Stimulated activated naive CD8-positive, alpha-beta T cell treated with anti-CD3 and anti-CD28 coated beads, Interleukin-15, Interleukin-2, amounts not matched to agents 100 ng/mL and 50 ng/mL, for 24 hours (primary cell): ENCODE measurements around the gene FCGR2B.
"Not testable (repeated sequence)": the region's sequence is repeated elsewhere in the genome, so short reads cannot be mapped to it uniquely, and the experiment has no call there.

Experiments used
- H3K27ac Mint-ChIP-seq: one replicate; pipeline ENCODE4 v1.8.0; 2021; ENCODE audit warnings: mild to moderate bottlenecking, mixed read lengths
- H3K27me3 Mint-ChIP-seq: one replicate; pipeline ENCODE4 v1.8.0; 2021; ENCODE audit warnings: mixed read lengths
- H3K36me3 Mint-ChIP-seq: one replicate; pipeline ENCODE4 v1.8.0; 2021; ENCODE audit warnings: low read depth, mixed read lengths
- H3K4me1 Mint-ChIP-seq: one replicate; pipeline ENCODE4 v1.8.0; 2021; ENCODE audit warnings: low read depth, mixed read lengths
- H3K4me3 Mint-ChIP-seq: one replicate; pipeline ENCODE4 v1.8.0; 2021; ENCODE audit warnings: mild to moderate bottlenecking, mixed read lengths
- H3K9me3 Mint-ChIP-seq: one replicate; pipeline ENCODE4 v1.8.0; 2021; ENCODE audit warnings: mixed read lengths

Gene FCGR2B

DNA sequence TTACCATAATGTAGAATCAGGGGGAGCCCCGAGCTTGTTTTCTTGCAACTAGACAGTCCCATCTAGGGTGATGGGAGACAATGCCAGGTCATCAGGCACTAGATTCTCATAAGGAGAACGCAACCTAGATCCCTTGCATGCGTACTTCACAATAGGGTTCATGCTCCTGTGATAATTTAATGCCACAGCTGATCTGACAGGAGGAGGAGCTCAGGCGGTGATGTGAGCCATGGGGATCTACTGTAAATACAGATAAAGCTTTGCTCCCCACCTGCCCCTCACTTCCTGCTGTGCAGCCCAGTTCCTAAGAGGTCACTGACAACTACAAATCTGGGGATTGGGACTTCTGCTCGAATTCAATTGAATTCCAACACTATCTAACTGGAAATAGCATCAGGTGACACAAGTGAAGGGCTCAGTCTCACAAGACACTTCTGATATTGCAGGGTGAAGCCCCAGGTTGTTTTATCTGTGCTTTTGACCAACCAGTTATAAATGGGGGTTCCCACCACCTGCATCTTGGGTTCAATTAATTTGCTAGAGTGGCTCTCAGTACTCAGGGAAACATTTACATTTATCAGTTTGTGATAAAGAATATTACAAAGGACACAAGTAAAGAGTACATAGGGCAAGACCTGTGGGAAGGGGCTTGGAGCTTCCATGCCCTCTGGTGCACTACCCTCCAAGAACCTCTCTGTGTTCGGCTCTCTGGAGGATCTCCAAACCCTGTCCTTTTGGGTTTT is 24.5 kb upstream of the FCGR2B start:
- not testable (repeated sequence) for H3K27ac Mint-ChIP-seq, H3K36me3 Mint-ChIP-seq, H3K27me3 Mint-ChIP-seq, H3K4me3 Mint-ChIP-seq, H3K9me3 Mint-ChIP-seq
- H3K4me1 Mint-ChIP-seq, result peaks cover 28% of the 10 kb centered on the region

DNA sequence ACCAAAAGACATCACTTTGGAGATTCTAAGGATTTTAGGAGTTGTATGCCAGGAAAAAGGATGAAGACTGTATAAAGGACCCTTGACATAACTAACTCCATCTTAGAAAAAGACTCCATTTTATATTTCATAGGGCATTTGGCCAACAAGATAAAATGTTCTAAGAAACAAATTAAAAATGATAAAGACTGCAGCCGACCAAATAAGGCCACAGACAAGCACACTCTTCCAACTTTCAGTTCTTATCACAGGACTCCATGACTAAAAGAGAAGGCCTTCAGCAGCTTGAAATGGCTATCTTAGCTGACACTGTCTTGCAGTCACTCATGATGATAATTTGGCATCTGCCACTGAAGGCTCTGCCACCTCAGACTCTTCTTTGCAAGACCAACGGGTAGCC is 23.7 kb upstream of the FCGR2B start:
- not testable (repeated sequence) for H3K27ac Mint-ChIP-seq, H3K9me3 Mint-ChIP-seq, H3K27me3 Mint-ChIP-seq, H3K4me3 Mint-ChIP-seq, H3K36me3 Mint-ChIP-seq
- peaks cover 29% of the 10 kb centered on the region for H3K4me1 Mint-ChIP-seq

DNA sequence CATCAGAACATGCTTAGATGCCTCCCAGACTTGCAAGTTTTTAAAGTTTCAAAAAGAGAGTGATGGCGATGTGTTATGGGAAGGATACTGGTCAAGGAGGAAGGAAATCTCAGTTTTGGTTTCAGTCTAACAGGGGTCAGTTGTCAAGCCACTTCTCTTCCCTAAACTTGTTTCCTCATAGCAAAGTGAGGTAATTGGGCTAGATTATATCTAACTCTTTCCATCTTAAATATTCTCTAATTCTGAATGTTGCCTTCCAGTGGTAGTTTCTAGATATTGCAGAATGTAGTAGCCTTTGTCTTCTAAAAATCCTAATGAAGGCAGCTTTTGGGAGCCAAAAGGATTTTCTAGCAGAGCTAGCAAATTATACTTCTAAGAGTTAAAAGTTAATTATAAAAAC is 20.2 kb upstream of the FCGR2B start:
- peaks cover 15% of the 10 kb centered on the region for H3K4me1 Mint-ChIP-seq
- peaks cover 13% of the 10 kb centered on the region for H3K27me3 Mint-ChIP-seq
- H3K27ac Mint-ChIP-seq, H3K36me3 Mint-ChIP-seq, H3K9me3 Mint-ChIP-seq, H3K4me3 Mint-ChIP-seq: not testable (repeated sequence)

DNA sequence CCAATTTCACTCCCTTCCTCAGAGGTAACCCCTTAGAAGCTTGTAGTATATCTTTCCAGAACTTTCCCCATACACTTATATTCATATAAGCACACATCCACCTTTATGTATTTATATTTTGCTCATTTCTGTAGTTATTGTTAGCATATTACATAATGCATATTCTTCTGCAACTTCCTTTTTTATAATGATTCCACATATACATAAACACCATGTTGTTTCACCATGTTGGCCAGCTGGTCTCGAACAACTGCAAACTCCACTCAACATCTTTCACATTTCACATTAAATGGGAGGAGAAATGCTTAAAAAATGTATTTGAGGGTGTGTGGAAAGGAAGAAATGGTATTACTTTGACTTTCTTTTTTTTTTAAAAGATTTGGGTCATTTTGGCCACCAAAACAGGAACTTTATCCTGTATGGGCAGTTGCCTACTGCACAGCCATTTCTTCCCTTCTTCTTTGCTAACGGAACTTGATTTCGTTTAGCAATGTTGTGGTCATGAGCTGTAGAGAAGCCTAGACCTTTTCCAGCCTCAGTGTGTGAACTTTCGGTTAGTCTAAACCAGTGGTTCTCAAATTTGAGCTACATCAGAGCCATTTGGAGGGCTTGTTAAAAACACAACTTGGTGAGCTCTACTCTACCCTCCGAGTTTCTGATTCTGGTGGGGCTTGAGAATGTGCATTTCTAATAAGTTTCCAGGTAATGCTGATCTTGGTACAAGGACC is 19.3 kb upstream of the FCGR2B start:
- not testable (repeated sequence) for H3K4me3 Mint-ChIP-seq, H3K27ac Mint-ChIP-seq, H3K9me3 Mint-ChIP-seq, H3K36me3 Mint-ChIP-seq
- peaks cover 17% of the 10 kb centered on the region for H3K4me1 Mint-ChIP-seq
- H3K27me3 Mint-ChIP-seq, result peaks cover 14% of the 10 kb centered on the region

DNA sequence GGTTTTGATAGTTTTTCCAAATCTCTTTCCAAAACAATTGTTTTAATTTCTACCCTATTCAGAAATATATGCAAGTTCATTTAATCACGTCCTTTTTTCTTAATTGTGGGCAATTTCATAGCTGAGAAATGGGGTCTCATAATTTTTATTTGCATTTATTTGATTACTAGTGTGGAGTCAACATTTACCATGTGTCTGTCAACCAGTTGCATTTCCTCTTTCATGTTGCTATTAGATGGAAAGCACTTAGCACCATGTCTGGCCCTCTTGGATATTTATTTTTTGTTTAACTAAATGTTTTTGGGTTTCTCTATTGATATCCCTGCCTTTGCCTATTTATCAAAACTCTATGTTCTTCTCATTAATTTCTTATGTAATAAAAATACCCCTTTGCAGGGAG is 18.1 kb upstream of the FCGR2B start:
- H3K9me3 Mint-ChIP-seq, H3K4me3 Mint-ChIP-seq, H3K36me3 Mint-ChIP-seq, H3K27ac Mint-ChIP-seq: not testable (repeated sequence)
- Mint-ChIP-seq H3K4me1 (peaks cover 17% of the 10 kb centered on the region), H3K27me3 (peaks cover 20% of the 10 kb centered on the region)

DNA sequence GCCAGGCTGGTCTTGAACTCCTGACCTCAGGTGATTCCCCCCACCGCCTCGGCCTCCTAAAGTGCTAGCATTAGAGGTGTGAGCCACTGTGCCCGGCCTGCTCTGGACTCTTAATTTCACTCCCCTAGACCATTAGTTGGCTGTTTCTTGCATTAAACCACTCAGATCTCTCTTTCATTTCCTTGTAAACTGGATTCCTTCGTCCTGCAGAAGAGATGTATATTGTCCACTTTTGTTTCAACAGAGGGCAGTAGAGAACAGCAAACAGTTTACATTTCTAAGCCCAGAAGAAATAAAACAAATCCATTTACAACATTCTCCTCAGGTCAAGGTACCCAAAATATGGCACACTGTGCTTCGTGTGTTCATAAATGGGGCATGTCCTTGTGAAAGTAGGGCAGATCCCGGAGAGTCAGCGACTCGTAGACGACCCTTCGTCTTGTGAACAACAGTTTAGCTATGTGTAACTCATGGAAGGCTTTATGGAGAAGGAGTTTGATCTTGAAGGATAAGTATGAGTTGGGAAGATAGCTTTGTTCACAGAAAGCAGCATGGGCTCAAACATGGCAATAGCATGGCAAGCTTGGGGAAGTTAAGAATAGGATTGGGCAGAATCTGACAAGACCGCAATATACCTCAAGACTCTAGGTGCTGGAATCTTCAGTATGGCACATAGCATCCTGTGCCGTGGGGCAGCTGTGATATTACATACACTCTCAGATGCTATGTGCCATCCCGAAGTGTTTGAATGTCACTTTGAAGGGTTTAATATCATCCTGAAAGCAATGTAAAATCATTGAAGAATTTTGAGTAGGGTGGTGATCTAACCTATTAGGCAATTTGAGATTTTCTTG is 15.2 kb upstream of the FCGR2B start:
- peaks cover 30% of the 10 kb centered on the region for H3K27me3 Mint-ChIP-seq
- not testable (repeated sequence) for H3K36me3 Mint-ChIP-seq, H3K4me1 Mint-ChIP-seq, H3K9me3 Mint-ChIP-seq, H3K4me3 Mint-ChIP-seq, H3K27ac Mint-ChIP-seq

DNA sequence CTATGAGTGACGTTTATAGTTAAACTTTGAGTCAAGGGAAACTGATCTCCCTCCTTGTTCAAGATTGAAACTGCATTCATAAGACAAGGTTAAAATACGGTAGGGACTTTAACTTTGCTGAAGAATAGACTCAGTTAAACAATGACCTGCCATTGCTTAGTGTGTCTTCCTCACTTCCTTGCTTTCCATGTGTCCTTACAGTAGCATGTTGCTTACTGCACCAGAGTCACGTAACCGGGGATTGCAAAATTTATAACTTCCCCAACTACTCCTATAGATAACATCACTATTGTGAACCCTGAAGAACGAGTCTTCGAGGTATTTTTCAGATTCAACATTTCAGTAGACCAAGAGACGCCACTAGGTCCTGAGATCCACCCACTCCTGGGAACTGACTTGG is 9.4 kb upstream of the FCGR2B start:
- peaks cover 18% of the 10 kb centered on the region for H3K27me3 Mint-ChIP-seq
- not testable (repeated sequence) for H3K9me3 Mint-ChIP-seq, H3K36me3 Mint-ChIP-seq, H3K4me1 Mint-ChIP-seq, H3K27ac Mint-ChIP-seq, H3K4me3 Mint-ChIP-seq

DNA sequence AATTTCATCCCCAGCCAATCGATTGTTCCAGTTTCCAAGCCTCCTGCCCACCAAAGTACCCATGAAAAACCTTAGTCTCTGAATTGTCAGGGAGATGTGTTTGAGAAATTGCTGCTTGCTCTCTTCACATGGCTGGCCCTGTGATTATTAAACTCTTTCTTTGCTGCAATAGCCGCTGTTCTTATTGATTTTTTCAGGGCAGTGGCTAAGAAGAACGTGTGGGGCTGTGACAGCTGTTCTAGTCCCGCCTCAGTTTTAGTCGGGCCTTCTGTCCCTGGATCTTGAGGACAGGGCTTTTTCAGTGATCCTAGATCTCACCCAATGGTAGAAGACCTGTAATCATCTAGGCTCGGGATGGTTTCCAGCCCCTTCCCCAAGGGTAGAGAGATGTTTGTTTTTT is 9.0 kb upstream of the FCGR2B start:
- not testable (repeated sequence) for H3K9me3 Mint-ChIP-seq, H3K4me3 Mint-ChIP-seq, H3K36me3 Mint-ChIP-seq, H3K4me1 Mint-ChIP-seq, H3K27ac Mint-ChIP-seq
- H3K27me3 Mint-ChIP-seq, result peaks cover 17% of the 10 kb centered on the region

DNA sequence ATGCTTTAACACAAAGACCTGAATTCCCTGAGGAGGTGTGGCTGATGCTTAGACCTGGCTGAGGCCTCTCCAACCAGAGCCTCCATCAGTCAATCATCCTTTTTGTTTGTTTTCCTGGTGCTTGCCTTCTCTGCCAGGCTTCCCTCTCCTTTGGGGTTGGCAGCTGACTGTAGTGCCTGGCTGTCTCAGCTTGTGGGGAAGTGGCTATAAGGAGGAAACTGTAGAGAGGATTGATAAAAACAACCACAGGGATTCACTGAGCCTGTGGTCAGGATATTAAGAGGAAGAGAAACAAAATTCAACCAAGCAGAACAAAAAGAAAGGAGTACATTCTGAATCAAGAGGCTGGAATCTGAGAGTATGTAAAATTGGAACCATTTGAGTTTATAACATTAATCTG is 4.4 kb upstream of the FCGR2B start:
- not testable (repeated sequence) for H3K4me3 Mint-ChIP-seq, H3K27ac Mint-ChIP-seq, H3K4me1 Mint-ChIP-seq, H3K36me3 Mint-ChIP-seq, H3K27me3 Mint-ChIP-seq, H3K9me3 Mint-ChIP-seq

DNA sequence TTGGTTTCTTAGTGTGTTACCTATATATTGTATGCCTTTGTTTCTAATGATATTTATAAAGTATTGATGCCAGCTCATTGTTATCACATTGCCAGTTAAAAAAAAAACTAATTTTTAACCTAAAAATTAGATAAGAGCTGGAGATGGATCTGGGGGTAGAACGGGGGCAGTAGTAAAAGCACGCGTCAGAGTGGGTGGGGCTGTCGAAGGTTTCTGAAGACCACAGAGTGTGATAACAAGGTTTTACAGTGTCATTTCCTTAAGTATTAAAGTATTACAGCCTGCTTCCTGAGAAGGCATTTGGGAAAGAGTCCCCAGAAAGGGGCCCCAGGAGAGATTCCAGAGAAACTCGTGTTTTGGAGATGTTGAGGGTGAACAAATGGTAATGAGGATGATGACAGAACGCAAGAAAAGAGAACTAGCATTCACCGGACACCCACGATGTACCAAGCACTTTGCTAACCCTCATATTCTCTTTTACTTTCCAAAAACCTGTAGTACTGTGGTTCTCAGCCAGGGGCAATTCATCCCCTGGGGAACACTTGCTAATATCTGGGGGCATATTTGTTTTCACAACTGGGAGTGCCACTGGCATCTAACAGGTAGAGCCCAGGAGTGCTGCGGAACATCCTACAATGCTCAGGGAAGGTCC is 1.2 kb upstream of the FCGR2B start:
- H3K27ac Mint-ChIP-seq, H3K36me3 Mint-ChIP-seq, H3K4me1 Mint-ChIP-seq, H3K27me3 Mint-ChIP-seq, H3K4me3 Mint-ChIP-seq, H3K9me3 Mint-ChIP-seq: not testable (repeated sequence)

DNA sequence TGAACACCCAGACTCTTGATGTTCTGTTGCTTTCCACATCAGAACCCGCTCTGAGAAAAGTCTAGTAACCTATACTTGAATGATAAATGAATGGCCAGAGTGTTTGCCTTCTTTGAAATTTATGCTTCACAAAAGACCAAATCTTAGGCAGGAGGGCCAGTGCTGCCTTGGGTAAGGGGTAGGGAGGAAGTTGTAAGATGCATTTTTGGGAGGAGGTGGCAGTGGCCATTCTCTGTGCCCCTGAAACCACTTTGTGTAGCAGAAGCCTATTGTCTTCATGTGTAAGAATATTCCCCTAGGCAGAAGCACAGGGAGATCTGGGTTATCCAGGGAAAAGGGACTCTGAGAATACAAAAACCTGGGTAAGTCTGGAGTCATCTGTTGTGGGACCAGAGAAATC is 626 bp downstream of the FCGR2B start:
- not testable (repeated sequence) for H3K27ac Mint-ChIP-seq, H3K4me3 Mint-ChIP-seq, H3K4me1 Mint-ChIP-seq, H3K27me3 Mint-ChIP-seq, H3K9me3 Mint-ChIP-seq, H3K36me3 Mint-ChIP-seq

DNA sequence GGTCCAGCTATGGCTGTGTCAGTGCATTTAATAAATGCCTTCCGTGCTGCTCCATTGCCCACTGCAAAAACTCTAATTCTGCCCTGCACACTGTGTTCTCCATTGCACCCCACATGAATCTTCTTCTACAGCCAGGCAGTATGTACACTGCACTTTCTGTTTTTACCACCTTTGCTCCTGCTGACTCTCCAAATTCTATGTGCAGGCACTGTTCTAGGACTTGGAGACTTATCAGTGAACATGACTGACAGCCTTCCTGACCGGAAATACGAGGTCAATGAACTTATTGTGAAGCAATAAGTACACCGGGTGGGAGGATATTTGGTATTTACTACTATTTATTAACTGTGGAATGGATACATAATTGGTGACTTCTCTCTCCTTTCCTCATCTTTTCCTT is 1.7 kb downstream of the FCGR2B start:
- not testable (repeated sequence) for H3K9me3 Mint-ChIP-seq, H3K4me1 Mint-ChIP-seq, H3K36me3 Mint-ChIP-seq, H3K27ac Mint-ChIP-seq, H3K4me3 Mint-ChIP-seq, H3K27me3 Mint-ChIP-seq

DNA sequence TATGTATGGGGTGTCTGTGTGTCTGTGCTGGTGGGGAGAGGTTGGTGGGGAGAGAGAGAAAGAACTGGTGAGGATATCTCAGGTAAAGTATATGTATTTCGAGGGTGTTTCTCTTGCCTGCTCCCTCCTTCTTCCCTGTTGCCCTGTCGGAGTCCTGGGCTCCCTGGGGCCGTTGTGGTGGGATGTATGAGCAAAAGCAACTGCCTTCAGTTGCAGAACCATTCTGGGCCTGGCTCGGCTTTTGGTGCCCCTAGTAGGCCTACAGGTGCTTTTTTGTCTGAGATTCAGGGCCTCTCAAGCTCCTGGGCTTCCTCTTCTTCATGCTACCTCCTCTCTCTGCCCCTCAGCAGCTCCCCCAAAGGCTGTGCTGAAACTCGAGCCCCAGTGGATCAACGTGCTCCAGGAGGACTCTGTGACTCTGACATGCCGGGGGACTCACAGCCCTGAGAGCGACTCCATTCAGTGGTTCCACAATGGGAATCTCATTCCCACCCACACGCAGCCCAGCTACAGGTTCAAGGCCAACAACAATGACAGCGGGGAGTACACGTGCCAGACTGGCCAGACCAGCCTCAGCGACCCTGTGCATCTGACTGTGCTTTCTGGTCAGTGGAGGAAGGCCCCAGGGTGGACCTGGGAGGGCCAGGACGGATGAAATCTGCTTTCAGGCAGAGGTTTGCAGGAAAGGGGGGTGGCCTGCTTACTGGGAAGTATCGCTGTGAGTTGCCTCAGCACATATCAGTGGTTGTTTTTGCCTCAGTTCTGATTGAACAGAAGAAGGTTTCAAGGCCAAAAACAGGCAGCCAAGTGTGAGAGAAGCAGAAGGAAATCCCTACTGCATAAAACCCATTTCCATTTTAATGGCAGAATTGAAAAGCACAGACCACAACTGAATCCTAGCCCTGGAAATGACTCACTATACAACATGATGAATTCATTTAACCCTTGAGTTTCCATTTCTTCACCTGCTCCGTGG is 8.4 kb downstream of the FCGR2B start:
- not testable (repeated sequence) for H3K27me3 Mint-ChIP-seq, H3K4me3 Mint-ChIP-seq, H3K36me3 Mint-ChIP-seq, H3K9me3 Mint-ChIP-seq
- peaks cover 15% of the 10 kb centered on the region for H3K4me1 Mint-ChIP-seq
- H3K27ac Mint-ChIP-seq, result peak overlapping the region; percentile 45

DNA sequence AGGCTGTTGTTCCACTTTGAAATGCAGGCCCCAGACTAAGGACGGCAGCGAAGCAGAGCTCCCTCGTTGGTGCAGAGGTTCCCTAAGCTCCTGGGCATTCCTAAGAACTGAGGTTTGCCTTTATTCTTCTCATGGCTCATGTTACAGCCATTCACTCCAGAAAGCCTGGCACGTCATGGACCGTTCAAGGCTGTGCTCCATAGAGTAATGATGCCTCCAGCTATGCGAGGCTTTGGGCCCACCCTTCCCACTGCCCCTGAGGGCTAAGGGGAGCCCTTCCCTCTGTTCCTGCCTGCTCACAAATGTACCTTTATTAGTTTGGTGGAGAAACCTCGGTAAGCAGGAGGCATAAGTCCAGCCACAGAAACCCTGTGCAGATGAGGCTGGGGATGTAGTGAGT is 10.5 kb downstream of the FCGR2B start:
- H3K4me3 Mint-ChIP-seq, H3K27ac Mint-ChIP-seq, H3K36me3 Mint-ChIP-seq, H3K27me3 Mint-ChIP-seq, H3K9me3 Mint-ChIP-seq: not testable (repeated sequence)
- H3K4me1 Mint-ChIP-seq, result peaks cover 15% of the 10 kb centered on the region
